ENCODE results near the gene HDAC4. TPM values are rescaled to one million over a fixed set of nuclear protein-coding genes. Genes with fewer than 3 reads are reported as not detected.

The HDAC4 gene
- total and polyA plus RNA-seq, 10 of the 15 experiments (the other 5 are each of a cell fraction or from before 2014, with no cell fraction given) = 0.22 to 15.7 (median 4.8) TPM

- ATAC-seq = no peak
- ChIA-PET SMC1A (ENCODE audit: uncharacterized antibody, unreplicated experiment) (no interaction called here), POLR2A (no interaction called here), CTCF (no interaction called here), RAD21 (ENCODE audit: unreplicated experiment) (no interaction called here)
- no peaks in the 10 kb centered on the region for H3K79me2 ChIP-seq (ENCODE audit: control insufficient read depth, insufficient read depth, low read length)
- no TSS peak for BruUV-seq (replicated peaks)
- no peaks in the 10 kb centered on the region for H3K4me1 ChIP-seq (ENCODE audit: control insufficient read depth, insufficient read depth, low read length)
- no peaks in the 10 kb centered on the region for H3K9me3 ChIP-seq (replicated peaks; ENCODE audit: control insufficient read depth, insufficient read depth, low read length)
- H3K27me3 ChIP-seq (replicated peaks in 1 of 2; ENCODE audit: control insufficient read depth in 2 of 2, insufficient read depth in 2 of 2, low read length in 1 of 2) = no peaks in the 10 kb centered on the region
- 33% methylated on average over 21 of the region's 21 CpGs for WGBS (ENCODE audit: insufficient coverage, insufficient replicate concordance, low lambda C conversion rate, missing lambda C conversion rate)
- H4K20me1 ChIP-seq (ENCODE audit: control insufficient read depth, insufficient read depth) = no peaks in the 10 kb centered on the region
- FAIRE-seq = no peak
- intact Hi-C loops (cut with micrococcal nuclease; ENCODE audit: unreplicated experiment) (loop anchor here (5.0 to 10.0 kb wide), 4 partner anchors 360 to 1108 kb away; partner anchors contain the start of gene OTOS), in situ Hi-C loops (cut with MboI) (loop anchor here (5.0 to 10.0 kb wide), 3 partner anchors 848 to 1108 kb away; partner anchors contain the start of gene OTOS)
- no peak overlapping the region for H2AFZ ChIP-seq (ENCODE audit: control insufficient read depth, low read depth, low read length)
- no peak overlapping the region for H3K9ac ChIP-seq (ENCODE audit: control insufficient read depth, insufficient read depth, low read length)
- H3K4me3 ChIP-seq = no peak overlapping the region
- H3K27ac ChIP-seq (ENCODE audit: control insufficient read depth, insufficient read depth) = no peak overlapping the region
- no peak for DNase-seq (ENCODE audit: low read depth, low spot score)
- H3K4me2 ChIP-seq (ENCODE audit: control insufficient read depth, insufficient read depth) = no peak overlapping the region
- H3K36me3 ChIP-seq (ENCODE audit: control insufficient read depth in 2 of 2, insufficient read depth in 2 of 2, low read length in 1 of 2) = no peaks in the 10 kb centered on the region
- TF ChIP-seq SREBF2 (IDR thresholded peaks at IDR 0.05; ENCODE audit: low read length) (no peak), SKIL (IDR thresholded peaks at IDR 0.05; ENCODE audit: low read depth, poor library complexity, severe bottlenecking) (no peak), TARDBP (IDR thresholded peaks at IDR 0.05; ENCODE audit: borderline replicate concordance) (no peak), BACH1 (IDR thresholded peaks at IDR 0.05; ENCODE audit: borderline replicate concordance) (no peak), POU2F2 (IDR thresholded peaks at IDR 0.05; ENCODE audit: borderline replicate concordance, low read depth, low read length) (no peak), RB1 (IDR thresholded peaks at IDR 0.05; ENCODE audit: borderline replicate concordance) (no peak), CEBPB (IDR thresholded peaks at IDR 0.05; ENCODE audit: borderline replicate concordance in 1 of 2, low read depth in 2 of 2, low read length in 2 of 2) (no peak), RUNX3 (IDR thresholded peaks at IDR 0.05; ENCODE audit: low read length) (no peak)
Measured at GRCh38 chr2:239036819-239037558, 363.8 kb downstream of the HDAC4 start.

Measured in GM12878 (cell line).